Brain microvascular endothelial cell (primary cell): ENCODE data around the gene FBXW7.

ENCODE experiments used
- DNase-seq: peaks from one replicate; pipeline ENCODE4 v3.0.0-alpha.2; 2020
- H3K27ac ChIP-seq: fragments of 250-450 bp; sonication (Bioruptor Pico); 2 replicates; pipeline ENCODE4 v1.5.1; 2020; ENCODE audit warnings: mild to moderate bottlenecking, moderate library complexity
- H3K27me3 ChIP-seq: fragments of 250-450 bp; sonication (Bioruptor Pico); replicated peaks from 2 replicates; pipeline ENCODE4 v1.5.1; 2020; ENCODE audit warnings: mild to moderate bottlenecking
- H3K36me3 ChIP-seq: fragments of 250-450 bp; sonication (Bioruptor Pico); replicated peaks from 2 replicates; pipeline ENCODE4 v1.5.1; 2020; ENCODE audit warnings: mild to moderate bottlenecking
- H3K4me3 ChIP-seq: 2 replicates; pipeline ENCODE4 v1.5.1; 2011; ENCODE audit warnings: low read depth, mild to moderate bottlenecking, control low read depth, low read length, moderate library complexity
- in situ Hi-C: cut with HindIII; loops from 2 replicates; pipeline ENCODE4 v1.10.0; 2017; ENCODE audit warnings: low sequenced_read_pairs, low pct_ligation_motif_present
- TF ChIP-seq, protein P1 (sequence below): IDR thresholded peaks from 2 replicates; pipeline ENCODE4 v1.5.1; 2011; ENCODE audit warnings: low read depth, mild to moderate bottlenecking, moderate library complexity, low read length, control low read depth, inconsistent platforms; ENCODE audit errors: missing control alignments

FBXW7 gene

DNA sequence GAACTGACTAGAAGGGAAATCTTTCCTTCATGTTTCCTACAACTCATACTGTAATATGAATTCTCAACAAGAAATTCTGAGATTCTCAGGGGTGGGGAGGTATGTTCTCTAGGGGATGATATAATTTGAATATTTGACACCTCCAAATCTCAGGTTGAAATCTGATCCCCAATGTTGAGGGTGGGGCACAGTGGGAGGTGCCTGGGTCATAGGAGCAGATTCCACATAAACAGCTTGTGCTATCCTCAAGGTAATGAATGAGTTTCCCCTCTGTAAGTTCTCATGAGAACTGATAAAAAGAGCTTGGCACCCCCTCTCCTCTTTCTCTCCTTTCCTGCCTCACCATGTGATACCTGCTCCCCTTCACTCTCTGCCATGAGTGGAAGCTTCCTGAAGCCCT lies 21.5 kb downstream of the FBXW7 start:
- H3K4me3 ChIP-seq = no peak overlapping the region
- in situ Hi-C loops = no loop called here
- H3K27me3 ChIP-seq = no peaks in the 10 kb centered on the region
- H3K27ac ChIP-seq = no peak overlapping the region
- TF ChIP-seq, protein P1, sequence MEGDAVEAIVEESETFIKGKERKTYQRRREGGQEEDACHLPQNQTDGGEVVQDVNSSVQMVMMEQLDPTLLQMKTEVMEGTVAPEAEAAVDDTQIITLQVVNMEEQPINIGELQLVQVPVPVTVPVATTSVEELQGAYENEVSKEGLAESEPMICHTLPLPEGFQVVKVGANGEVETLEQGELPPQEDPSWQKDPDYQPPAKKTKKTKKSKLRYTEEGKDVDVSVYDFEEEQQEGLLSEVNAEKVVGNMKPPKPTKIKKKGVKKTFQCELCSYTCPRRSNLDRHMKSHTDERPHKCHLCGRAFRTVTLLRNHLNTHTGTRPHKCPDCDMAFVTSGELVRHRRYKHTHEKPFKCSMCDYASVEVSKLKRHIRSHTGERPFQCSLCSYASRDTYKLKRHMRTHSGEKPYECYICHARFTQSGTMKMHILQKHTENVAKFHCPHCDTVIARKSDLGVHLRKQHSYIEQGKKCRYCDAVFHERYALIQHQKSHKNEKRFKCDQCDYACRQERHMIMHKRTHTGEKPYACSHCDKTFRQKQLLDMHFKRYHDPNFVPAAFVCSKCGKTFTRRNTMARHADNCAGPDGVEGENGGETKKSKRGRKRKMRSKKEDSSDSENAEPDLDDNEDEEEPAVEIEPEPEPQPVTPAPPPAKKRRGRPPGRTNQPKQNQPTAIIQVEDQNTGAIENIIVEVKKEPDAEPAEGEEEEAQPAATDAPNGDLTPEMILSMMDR = no peak
- no peaks in the 10 kb centered on the region for H3K36me3 ChIP-seq
- no peak for DNase-seq

DNA sequence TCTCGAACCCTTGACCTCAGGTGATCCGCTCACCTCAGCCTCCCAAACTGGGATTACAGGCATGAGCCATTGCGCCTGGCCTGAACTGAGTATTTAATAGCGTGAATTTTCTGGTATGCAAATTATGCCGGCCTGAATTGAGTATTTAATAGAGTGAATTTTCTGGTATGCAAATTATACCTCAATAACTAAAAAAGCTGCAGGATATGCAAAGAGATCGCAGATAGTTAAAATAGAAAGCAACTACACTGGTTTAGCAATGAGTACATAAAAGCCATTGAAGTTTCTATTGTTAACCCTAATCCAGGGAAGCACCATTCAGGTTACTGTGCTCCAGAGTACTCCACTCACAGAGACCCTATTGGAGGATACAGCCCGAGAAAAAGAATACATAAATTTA lies 22.8 kb downstream of the FBXW7 start:
- H3K4me3 ChIP-seq = no peak overlapping the region
- no peaks in the 10 kb centered on the region for H3K27me3 ChIP-seq
- no peaks in the 10 kb centered on the region for H3K36me3 ChIP-seq
- H3K27ac ChIP-seq = no peak overlapping the region
- in situ Hi-C loops = no loop called here
- DNase-seq = no peak
- TF ChIP-seq, protein P1 = no peak

DNA sequence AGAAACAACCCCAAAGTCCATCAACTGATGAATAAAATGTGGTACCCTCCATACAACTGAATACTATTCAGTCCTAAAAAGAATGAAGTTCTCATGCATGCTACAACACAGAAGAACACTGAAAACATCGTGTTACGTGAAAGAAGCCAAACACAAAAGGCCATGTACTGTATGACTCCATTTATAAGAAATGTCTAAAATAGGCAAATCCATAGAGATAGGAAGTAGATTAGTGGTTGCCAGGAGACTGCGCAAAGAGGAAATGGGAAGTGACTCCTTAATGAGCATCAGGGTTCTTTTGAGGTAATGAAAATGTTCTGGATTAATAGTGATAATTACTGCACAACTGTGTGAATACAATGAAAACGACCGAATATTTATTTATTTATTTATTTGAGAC lies 23.4 kb downstream of the FBXW7 start:
- DNase-seq = no peak
- TF ChIP-seq, protein P1 = no peak
- no peak overlapping the region for H3K27ac ChIP-seq
- in situ Hi-C loops = no loop called here
- no peak overlapping the region for H3K4me3 ChIP-seq
- H3K36me3 ChIP-seq = no peaks in the 10 kb centered on the region
- no peaks in the 10 kb centered on the region for H3K27me3 ChIP-seq

DNA sequence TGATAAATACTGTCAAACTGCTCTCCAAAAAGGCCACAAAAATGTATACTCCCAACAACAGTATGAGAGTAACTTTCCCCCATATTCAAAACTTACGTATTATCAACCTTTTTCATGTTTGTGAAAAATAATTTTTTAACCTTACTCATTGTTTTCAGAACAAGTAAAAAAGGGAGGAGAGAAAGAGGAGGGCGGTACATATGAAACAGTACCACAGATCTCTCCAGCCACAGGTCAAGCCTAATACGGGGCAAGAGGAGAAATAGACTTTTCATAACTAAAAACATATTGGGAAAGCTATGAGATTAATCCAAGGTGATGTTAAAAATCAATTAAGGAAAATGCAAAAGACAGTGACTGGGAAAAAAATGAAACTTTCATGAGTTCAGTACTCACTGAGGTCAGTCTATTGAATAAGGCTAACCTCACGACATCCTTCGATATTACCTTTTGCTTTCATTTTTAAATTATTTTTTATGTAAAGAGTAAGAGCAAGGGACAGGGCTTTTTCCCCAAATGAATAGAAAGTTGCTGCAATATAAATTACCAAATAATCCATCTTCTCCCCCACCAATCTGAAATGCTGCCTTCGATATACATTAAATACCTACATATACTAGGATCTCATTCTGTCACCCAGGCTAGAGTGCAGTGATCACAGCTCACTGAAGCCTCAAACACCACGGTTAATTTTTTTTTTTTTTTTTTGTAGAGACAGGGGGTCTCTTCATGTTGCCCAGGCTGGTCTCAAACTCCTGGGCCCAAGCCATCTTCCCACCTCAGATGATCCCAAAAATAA lies 25.3 kb downstream of the FBXW7 start:
- no peaks in the 10 kb centered on the region for H3K36me3 ChIP-seq
- H3K27me3 ChIP-seq = no peaks in the 10 kb centered on the region
- in situ Hi-C loops = no loop called here
- no peak for DNase-seq
- TF ChIP-seq, protein P1 = no peak
- H3K4me3 ChIP-seq = no peak overlapping the region
- H3K27ac ChIP-seq = no peak overlapping the region

DNA sequence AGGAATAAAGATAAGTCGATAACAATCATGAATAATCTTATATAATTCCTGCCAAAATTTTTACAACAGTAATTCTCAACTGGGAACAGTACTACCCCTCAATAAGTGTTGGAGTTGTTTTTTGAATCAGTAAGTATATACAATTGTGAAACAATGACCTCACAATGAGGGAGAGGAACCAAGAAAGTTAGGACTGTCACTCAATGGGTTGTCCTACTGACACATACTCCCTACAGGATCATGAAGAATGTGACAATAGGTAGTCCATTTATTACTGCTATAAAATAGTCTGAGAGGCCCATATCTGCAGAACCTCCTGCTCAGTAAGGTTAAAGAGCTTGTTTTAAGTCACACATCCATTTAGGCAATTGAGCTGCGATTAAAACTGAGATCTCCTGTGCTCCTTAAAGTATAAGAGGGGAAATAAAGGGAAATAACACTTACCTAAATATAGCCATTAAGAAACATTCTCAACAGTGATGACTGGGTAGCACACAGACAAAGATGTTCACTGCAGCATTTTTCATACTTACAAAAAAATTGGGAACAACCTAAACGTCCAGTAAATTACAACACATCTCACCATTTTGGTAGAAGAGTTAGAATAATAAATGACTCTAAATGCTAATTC lies 26.2 kb downstream of the FBXW7 start:
- H3K4me3 ChIP-seq = no peak overlapping the region
- DNase-seq = no peak
- no peaks in the 10 kb centered on the region for H3K27me3 ChIP-seq
- TF ChIP-seq, protein P1 = no peak
- in situ Hi-C loops = no loop called here
- no peaks in the 10 kb centered on the region for H3K36me3 ChIP-seq
- H3K27ac ChIP-seq = no peak overlapping the region
